ENCODE data around the gene PWWP2B.

PWWP2B gene

DNA sequence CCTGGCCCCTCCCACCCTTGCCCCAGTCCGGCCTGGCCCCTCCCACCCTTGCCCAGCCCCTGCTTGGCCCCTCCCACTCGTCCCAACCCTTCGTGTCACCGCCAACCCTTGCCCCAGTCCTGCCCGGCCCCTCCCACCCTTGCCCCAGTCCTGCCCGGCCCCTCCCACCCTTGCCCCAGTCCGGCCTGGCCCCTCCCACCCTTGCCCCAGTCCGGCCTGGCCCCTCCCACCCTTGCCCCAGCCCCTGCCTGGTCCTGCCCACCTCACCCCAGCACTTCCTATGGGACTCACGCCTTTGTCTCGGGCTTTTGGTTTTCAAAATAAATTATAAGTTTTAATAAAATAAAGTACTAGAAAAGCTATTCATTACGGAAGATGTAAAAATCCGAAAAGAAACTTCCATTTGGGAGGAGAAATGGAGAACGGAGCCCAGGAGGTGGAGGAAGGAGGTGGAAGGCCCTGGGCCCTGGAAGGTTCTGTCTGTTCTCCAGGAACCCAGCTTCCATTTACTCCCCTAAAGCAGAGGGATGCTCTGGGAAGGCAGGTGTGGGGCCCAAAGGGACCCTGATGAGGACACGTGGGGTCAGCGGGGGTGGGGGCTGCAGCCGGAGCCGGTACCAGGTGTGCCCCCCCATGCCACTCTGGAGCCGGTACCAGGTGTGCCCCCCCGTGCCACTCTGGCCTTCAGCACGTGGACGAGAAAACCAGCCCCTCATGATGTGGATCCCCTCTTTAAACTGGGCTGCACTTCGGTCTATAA is 52.2 kb downstream of the PWWP2B start:
- no peak for DNase-seq

DNA sequence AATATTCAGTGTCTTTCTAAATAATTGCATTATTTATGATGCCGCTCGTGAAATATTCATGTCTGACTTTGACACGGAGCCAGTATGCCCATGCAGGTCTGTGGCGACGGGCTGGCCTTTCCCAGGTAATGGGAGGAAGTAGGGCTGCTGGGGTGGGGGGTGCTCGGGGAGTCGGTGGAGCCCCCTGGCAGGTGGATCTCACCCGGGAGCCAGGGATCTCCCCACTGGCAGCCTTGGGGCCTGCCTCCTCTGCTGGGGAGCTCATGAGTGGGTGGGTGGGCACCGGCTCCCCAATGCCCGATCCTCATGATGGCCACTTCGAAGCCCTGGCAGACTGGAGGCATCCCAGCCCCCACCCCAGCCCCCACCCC is 52.8 kb downstream of the PWWP2B start:
- no peak for DNase-seq

DNA sequence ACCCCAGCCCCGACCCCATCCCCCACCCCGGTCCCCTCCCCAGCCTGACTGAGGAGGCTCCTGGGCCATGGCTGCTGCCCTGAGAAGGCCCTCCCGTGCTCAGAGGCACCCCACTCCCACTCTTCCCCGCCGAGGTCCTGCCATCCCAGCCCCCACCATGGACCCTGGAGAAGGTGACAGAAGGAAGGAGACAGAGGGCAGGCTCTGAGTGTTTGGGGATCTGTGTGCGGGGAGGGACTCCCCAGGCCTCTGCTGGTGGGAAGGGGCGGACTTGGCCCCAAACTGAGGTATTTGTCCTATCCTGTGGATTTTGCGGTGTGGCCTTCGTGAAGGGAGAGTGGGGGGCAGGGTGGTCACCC is 53.4 kb downstream of the PWWP2B start:
- DNase-seq = no peak

DNA sequence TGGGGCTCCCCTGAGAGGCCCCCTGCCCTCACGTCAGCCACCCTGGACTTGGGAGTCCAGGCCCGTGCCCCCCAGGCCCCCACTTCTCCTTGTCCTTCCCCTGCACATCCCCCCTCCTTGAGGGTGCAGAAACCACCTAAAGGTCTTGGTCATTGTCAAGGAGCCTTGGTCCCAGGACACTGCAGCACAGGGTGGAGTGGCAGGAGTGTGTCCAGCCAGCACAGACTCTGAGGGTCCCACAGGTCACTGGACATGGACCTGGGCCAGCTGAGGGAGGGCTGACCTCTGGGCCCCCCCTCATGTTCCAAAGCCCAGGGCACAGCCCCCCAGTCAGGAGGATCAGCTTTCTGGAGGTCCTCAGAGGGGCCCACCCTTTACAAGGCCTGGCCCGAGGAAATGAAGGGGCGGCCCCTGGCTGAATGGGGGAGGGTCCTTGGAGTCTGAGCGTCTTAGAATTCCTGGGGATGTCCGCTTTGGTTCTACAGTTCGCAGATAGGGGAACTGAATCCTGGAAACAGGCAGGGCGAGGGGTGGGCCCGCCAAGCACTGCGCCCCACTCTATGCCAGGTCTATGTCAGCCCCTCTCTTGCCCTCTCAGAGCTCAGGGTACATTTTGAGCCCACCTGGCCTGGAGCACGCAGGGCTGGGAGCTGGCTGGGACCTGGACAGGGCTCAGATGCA is 54.0 kb downstream of the PWWP2B start:
- no peak for DNase-seq

DNA sequence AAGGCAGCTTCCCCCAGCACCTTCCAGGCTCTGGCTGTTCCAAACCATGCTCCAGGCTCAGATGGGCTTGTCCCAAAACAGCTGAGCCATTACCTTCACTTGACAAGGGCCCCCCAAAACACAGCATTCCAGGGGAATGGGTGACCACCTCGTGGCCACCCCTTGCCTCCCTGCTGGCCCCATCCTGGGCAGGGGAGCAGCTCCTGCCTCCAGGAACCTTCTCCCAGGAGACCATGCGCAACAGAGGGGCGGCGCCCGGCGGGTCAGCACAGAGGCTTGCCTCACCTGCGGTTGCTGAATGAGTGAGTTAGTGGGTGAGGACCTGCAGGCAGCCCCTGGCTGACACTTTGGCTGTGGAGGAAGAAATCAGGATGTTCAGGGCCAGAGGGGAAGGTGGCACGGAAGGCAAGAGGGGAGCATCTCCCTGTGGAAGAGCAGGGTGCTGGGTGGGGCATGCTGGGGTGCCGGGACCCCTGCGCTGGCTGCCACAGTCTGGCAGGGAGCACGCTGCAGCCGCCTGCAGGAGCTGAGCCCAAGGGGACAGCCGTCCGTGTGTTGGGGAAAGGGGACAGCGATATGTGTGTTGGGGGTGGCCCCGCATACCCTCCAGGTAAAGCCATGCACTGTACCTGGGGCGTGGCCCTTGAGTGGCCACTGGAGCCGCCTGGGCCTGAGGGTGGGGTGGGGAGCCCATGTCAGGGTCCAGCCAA is 54.7 kb downstream of the PWWP2B start:
- DNase-seq = no peak

DNA sequence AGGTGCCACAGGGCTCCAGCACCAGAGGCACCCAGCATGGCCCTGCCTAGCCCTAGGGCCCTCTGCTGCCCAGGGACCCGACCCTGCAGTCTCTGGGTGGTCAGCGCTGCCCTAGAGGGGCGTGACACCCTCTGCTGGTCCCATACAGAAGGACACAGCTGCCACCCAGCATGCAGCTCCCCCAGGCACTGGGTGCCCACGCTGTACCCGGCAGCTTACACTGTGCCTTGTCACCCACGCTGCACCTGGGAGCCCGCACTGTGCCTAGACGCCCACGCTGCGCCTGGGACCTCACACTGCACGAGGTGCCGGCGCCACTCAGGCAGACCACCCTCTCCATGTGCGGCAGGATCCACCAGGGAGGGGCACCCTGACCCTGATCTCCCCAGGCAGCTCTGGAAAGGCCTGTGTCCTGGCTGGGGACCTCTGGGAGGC is 55.2 kb downstream of the PWWP2B start:
- no peak for DNase-seq

DNA sequence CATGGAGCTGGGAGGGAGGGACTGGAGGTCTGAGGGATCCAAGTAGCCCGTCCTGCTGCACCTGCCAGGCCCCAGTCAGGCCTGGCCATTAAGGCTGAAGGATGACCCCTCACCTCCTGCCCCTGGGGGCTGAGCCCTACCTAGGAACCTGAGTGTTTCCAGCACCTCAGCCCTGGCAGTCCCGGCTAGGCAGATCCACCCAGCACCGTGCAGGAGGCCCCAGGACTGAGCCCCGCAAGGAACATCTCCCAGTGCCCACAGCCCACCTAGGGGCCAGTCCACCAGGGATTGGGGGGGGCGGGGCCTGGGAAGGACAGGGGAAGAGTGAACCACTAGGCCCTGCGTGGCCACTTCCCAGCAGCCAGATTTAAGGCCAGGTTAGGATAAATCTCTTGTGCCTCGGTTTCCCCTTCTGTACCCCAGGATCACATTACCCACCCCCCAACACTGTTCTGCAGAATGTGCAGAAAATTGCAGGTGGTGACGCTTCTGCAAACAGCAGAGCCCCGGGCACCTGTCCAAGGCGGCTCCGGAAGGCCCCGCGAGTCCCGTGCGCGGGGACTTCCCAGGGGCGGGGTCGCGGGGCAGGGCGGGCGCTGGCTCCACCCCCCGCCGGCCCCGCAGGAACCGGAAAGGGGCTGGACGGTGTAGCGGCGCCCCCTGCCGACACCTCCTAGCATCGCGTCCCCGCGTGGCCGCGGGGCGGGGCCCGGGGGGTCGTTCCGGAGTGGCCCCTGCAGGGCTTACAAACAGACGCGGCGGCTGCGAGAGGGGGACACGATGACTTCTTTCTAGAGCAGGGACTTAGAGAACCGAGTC is 55.9 kb downstream of the PWWP2B start:
- DNase-seq = peak; percentile 71

DNA sequence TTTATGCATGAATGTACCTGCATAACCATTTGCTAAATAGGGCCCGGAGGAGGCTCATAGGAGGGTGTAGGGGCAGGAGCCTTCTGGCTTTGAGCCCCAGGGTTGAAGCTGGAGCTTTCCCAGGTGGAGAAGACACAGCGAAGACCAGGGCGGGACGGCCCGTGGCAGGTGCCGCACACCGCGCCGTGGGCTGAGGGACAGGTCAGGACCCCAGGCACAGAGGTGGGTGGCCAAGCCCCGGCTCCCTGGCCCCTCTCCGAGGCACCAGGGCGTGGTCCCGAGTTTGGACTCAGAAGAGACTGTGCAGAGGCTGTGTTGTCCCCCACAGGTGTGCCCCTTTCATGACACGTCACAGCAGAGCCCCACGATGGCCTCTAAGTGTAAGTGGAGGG is 56.5 kb downstream of the PWWP2B start:
- DNase-seq = no peak

DNA sequence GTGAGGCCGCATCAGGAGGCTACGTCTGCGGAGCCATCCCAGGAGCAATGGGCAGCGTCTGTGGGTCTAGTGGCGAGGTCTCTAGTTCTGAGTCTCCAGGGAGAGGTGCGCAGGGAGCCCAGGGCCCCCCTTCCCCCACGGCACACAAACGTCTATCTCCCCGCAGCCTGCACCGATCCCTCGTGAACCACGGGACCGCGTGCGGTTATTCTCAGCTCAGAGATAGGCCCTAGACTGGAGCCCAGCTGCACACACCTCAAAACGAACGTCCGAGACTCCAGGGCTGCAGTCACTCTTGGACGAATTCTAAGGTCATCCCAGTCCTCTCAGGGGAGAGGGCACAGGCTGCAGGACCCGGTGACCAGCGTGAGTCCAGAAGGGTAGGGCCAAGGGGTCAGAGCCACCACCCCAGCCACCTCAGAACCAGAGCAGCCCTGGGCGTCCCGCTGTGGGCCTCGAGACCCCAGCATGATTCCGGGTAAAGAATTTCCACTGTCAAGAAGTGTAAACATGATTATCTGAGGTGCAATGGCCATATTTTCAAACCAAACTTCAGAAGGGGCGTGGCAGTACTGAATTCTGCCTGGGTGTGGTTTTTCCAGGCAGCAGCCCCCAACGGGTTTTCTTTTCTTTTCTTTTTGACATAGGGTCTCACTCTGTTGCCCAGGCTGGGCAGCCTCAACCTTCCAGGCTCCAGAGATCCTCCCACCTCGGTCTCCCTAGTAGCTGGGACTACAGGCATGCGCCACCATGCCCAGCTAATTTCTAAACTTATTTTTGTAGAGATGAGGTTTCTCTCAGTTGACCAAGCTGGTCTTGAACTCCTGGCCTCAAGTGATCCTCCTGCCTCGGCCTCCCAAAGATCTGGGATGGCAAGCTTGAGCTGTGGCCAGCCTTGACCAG is 57.5 kb downstream of the PWWP2B start:
- no peak for DNase-seq

DNA sequence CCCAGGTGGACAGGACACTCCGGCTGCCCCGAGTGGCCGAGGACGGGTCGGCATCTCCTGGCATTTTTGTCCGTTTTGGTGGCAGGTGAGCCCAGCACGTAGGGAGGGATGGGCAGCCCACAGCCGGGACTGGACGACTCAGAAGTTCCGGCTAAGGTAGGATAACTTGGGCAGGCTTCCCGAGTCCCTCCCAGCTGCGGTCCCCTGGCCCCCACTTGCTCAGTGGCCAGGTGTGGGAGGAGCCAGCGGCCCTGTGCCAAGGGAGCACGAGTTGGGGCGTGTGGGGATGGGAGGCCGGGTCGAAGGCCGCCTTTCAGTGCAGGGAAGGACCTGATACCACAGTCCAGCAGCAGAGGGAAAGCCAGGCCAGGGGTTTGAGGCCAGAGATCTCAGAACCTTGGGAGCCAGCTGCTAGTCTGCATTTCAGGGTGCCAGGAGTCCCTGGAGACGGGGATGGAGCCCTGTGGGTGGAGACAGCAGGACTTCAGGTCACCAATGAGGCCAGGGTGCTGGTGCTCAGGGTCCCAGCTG is 58.5 kb downstream of the PWWP2B start:
- DNase-seq = no peak

DNA sequence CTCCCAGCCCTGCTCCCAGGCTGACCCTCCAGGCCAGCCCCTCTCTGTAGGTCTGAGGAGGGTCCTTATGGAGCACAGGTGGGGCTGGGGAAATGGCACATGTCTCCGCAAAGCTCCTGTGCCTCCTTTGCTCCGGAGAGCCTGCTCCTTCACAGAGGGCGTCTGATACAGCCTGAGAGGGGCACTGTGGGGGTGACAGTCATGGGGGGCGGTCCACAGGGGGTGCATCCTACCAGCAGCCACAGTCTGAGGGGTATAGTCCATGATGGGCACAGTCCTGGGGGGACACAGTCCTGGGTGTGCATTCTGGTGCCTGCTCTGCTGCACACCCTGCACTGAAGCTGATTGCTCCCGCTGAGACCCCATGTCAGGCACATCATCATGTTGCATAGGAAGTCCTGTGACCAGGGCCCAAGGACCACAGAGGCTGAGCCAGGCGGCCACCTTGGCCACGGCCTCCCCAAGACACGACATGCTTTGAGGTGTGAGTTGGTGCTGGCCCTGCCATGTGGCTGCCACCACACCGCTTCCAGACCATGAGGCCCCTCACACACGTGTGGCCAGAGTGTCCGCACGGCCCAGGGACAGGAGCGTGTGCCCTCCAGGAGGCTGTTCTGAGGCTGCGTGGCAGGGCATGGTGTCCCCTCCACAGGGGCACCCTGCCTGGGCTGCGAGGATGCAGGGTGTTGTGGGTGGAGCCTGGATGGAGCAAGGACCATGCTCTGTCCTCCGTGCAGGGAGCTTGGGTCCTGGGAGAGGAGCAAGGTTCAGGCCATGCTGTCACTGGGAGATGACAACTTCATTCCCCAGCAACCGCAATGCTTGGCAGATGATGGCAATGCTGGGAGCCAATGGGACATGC is 59.2 kb downstream of the PWWP2B start:
- no peak for DNase-seq

DNA sequence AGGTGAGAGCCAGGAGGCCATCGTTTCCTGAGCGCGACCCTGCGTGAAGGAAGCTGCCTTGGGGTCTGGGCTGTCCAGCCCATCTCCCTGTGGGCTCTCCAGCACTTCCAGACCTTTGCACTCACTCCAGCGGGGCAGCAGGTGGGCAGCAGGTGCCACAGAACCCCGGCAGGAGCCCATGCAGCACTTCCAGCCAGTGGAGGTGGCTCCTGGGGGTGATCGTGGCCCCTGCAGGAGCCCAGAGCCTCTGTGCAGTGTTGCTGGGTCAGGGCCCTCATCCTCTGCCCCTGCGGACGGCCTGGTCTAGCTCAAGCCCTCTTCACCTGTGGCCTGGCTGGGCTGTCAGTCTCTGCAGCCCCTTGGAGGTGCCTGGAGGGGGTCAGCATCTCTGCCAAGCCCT is 59.9 kb downstream of the PWWP2B start:
- no peak for DNase-seq

DNA sequence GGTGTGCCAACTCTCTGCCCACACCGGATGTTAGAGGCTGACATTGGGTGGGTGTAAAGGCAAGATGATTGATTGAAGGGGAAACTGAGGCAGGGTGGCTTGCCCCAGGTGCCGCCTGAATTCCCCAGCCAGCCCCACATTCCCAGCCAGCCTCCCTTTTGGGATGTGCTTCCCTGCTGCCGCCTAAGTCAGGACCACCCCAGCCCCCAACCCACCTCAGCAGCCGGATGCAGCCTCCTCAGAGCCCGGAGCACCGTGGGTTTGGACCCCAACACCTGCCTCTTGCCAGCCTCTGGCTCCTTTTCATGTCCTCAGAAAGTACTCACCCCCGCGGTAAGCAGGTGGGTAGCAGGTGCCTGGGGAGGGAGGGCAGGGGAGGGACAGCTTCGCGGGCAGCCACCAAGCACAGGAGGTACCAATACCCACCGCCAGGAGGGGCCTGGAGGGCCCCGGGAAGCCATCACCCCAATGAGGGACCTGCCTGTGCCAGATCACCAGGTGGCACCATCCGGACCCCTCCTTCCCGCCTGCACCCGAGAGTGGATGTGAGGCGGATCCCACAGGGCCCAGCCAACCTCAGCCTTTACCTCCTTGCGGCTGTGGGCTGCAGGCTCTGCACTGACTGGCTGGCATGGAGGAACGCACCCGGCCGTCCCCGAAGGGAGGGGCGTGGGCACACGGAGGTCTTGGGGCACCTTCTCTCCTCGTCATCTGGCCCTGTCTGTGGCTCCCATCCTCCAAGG is 60.5 kb downstream of the PWWP2B start:
- DNase-seq = no peak

DNA sequence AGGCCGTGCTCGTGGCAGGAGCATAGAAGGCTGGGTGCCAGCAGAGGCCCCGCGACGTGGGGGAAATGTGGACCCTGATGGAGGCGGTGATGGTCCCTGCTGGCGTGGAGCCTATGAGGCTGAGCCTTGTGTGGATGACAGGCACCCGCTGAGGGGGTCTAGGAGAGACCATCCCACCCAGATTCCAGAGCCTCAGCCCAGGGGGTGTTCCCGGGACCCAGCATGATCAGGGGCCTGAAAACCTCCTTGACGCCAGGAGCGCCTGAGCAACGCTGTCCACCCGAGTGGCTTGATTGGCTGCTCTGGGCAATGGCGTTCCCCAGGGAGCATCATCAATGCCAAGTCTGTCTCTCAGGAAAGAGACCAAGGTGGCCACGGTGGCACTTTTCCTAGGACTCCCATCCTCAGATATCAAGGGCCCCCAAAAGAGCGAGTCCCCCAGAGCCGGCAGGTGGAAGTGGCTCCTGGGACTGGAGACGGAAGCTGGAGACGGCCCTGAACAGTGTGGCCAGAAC is 61.1 kb downstream of the PWWP2B start:
- no peak for DNase-seq

DNA sequence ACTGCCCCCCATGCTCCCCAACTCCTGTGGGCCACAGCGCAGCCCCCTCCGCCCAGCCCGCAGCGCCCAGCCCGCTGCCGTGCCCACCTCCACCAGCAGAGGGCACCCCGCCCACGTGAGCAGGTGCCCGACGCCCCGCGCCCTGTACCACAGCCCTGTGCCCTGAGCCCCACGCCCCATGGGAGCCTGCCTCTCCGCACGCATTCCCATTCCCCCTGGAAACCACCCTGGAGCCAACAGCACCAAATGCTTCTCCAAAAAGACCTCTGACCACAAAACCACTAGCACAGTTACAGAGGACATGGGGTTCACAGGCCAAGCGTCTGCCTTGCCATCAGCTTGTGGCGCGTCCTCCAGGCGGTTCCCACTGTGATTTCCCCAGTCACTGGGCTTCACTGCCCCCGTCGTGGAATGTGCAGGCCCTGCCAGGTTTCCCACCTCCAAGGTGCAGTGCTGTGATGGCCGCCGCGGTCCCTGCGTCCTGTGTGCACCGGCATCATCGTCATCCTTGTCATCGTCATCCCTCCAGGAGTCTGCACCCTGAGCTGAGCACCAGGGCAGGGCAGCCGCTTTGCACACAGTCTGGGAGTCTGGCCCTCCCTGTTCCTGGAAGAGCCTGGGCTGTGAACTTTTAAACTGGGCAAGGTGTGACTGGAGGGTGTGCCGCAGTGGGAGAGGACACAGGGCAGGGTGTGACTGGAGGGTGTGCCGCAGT is 61.7 kb downstream of the PWWP2B start:
- DNase-seq = no peak

DNA sequence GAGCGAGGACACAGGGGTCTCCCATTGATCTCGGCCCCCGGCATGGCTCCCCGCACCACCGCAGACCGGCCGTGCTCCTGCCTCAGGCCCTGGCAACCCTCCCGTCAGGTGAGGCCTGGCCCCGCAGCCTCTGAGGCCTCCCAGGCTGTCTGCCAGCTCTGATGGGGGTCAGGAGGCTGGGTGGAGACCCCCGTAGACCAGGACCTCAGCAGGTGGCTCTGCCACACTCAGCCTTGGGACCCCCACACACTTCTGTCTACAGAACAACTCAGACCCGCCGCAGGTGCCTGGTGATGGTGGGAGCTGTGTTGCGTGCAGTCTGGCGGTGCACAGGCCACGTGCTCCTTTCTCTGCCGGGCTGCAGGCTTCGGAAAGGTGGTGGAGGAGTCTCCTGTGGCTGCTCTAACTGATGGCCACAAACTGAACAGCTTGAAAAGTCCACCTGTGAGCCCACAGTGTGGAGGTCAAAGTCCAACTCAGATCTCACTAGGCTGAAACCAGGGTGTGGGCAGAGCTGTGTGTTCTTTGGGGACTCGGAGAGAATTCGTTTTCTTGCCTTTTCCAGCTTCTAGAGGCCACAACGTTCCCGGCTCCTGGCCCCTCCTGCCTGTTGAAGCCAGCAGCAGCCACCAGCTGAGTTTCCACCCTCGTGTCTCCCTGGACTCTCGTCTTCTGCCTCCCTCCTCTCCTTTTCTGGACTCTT is 62.5 kb downstream of the PWWP2B start:
- no peak for DNase-seq

DNA sequence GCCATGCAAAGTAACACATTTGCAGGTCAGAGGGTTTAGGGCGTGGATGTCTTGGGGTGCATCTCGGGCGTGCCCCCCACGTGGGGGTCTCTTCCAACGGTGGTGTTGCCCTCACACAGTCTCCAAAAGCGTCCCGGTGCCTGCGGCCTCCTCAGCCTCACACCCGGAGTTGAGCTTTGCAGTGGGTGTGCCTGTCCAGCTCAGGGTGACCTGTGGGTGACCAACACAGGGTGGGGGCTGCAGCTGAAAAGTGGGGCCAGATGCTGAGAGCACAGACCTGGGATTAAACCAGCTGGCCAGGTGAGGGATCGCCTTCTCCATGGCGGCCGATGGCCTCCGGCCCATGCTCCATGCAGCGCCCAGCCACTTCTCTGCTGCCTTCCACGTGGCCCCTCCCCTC is 63.1 kb downstream of the PWWP2B start:
- no peak for DNase-seq

DNA sequence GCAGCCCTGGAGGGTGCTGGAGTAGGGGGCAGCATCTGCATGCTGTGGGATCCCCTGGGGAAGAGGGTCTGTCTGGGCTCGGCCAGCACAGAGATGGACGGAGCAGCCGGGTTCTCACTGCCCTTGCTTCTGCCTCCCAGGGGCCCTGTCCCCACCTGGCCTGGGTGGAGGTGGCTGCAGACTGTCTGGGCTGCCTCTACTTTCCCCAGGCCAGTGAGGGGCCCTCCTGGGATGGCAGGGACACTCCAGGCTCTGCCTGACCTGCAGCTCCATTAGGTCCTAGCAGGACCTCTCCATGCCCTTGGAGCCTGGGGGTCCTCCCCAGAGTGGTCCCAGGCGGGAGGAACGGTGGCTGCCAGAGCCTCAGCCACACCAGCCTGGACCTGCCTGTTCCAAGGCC is 63.7 kb downstream of the PWWP2B start:
- no peak for DNase-seq

Data from NCI-H2029 (cell line).